PFSK-1 (cell line): ENCODE results near the gene ATG4B.

Experiments used
- FOXP2 ChIP-seq: optimal IDR thresholded peaks from 2 replicates; pipeline ENCODE3; 2011; ENCODE audit warnings: borderline replicate concordance, control low read depth, inconsistent platforms; ENCODE audit not compliant: insufficient read depth; ENCODE audit errors: extremely low read length, extremely low read depth
- POLR2AphosphoS5 ChIP-seq: IDR thresholded peaks from 2 replicates; pipeline ENCODE4 v1.6.1; 2012; ENCODE audit warnings: low read depth, mild to moderate bottlenecking, control low read depth, low read length, moderate library complexity
- SIN3A ChIP-seq: IDR thresholded peaks from 2 replicates; pipeline ENCODE4 v1.6.1; 2012; ENCODE audit warnings: mild to moderate bottlenecking, low read length, moderate library complexity, borderline replicate concordance; ENCODE audit not compliant: insufficient read depth
- TAF1 ChIP-seq: IDR thresholded peaks from 2 replicates; pipeline ENCODE4 v1.6.1; 2012; ENCODE audit warnings: low read length, control low read depth, borderline replicate concordance; ENCODE audit not compliant: insufficient read depth
- TF ChIP-seq, protein P1 (sequence below), 2 experiments: IDR thresholded peaks; 2 replicates each; pipeline versions ENCODE4 v1.6.1 to v1.8.0; 2011 to 2012; ENCODE audit warnings: low read depth in 2 of 2, low read length in 2 of 2, control low read depth in 1 of 2, inconsistent platforms in 1 of 2, mild to moderate bottlenecking in 1 of 2, moderate library complexity in 1 of 2; ENCODE audit not compliant: insufficient read depth in 1 of 2

DNA sequence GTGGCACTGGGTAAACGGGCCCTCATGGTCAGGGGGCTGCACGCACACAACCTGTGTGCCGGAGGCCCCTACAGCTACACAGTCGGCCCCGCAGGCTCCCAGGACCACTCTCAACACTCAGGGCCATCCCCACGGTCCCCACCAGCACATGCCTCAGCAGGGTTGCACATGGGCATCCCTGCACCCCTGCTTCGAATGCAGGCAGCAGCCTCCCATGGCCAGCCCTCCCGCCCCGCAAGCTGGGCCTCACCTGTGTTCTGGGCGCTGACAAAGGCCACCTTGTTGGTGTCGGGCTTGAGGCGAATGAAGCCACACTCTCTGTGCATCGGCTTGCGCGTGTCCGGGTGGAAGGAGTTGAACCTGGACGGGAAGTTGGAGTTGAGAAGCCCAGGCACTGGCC, 34.8 kb upstream of the ATG4B start:
- TF ChIP-seq POLR2AphosphoS5 (no peak), SIN3A (no peak), TAF1 (no peak), FOXP2 (no peak)
- TF ChIP-seq, protein P1, sequence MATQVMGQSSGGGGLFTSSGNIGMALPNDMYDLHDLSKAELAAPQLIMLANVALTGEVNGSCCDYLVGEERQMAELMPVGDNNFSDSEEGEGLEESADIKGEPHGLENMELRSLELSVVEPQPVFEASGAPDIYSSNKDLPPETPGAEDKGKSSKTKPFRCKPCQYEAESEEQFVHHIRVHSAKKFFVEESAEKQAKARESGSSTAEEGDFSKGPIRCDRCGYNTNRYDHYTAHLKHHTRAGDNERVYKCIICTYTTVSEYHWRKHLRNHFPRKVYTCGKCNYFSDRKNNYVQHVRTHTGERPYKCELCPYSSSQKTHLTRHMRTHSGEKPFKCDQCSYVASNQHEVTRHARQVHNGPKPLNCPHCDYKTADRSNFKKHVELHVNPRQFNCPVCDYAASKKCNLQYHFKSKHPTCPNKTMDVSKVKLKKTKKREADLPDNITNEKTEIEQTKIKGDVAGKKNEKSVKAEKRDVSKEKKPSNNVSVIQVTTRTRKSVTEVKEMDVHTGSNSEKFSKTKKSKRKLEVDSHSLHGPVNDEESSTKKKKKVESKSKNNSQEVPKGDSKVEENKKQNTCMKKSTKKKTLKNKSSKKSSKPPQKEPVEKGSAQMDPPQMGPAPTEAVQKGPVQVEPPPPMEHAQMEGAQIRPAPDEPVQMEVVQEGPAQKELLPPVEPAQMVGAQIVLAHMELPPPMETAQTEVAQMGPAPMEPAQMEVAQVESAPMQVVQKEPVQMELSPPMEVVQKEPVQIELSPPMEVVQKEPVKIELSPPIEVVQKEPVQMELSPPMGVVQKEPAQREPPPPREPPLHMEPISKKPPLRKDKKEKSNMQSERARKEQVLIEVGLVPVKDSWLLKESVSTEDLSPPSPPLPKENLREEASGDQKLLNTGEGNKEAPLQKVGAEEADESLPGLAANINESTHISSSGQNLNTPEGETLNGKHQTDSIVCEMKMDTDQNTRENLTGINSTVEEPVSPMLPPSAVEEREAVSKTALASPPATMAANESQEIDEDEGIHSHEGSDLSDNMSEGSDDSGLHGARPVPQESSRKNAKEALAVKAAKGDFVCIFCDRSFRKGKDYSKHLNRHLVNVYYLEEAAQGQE (IDR thresholded peaks at IDR 0.05; ENCODE audit: insufficient read depth in 1 of 2, low read depth in 2 of 2, low read length in 2 of 2), result no peak
